GM21515 (cell line): Measurements from ENCODE around the gene TLR8.
"Not testable (repeated sequence)": the region's sequence is repeated elsewhere in the genome, so short reads cannot be mapped to it uniquely, and the experiment has no call there.

Experiments used
- ATAC-seq: cut with Tn5 transposase; IDR thresholded peaks from one replicate; pipeline ENCODE4 v1.9.1; 2021; ENCODE audit not compliant: unreplicated experiment

TLR8 gene

DNA sequence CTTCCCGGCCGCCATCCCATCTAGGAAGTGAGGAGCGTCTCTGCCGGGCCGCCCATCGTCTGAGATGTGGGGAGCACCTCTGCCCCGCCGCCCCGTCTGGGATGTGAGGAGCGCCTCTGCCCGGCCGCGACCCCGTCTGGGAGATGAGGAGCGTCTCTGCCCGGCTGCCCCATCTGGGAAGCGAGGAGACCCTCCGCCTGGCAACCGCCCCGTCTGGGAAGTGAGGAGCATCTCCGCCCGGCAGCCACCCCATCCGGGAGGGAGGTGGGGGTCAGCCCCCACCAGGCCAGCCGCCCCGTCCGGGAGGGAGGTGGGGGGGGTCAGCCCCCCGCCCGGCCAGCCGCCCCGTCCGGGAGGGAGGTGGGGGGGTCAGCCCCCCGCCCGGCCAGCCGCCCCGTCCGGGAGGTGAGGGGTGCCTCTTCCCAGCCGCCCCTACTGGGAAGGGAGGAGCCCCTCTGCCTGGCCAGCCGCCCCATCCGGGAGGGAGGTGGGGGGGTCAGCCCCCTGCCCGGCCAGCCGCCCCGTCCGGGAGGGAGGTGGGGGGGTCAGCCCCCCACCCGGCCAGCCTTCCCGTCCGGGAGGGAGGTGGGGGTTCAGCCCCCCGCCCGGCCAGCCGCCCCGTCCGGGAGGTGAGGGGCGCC lies 56.9 kb downstream of the TLR8 start:
- ATAC-seq = not testable (repeated sequence)

DNA sequence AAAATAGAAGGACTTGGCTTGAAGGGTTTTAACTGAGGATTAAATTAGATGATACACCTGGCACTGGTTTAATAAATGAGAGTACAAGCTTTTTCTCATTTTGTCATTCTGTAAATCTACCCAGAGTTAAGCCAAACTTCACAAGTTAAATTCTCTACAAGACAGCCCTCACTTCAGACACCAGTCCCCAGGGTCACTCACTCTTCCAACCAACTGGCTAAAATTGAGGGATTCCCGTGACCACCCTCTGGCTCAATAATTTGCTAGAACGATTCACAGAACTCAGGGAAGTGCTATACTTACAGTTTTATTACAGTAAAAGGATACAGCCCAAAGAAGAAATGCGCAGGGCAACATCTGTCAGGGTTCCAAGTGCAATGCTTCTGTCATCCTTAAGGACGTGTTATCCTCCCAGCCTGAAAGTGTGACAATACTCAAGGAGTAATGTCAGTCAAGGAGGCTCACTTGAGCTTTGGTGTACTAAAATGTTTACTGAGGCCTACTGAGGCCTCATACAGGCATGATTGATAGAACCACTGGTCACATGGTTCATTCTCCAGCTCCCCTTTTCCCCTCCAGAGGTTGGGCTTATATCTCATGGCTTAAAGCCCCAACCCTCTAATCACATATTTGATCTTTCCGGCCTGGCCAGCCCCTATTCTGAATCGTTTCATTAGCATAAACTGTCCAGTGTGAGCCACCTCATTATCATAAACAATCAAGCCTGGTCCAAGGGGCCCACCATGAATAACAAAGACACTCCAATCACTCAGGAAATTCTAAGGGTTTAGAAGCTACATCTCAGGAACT lies 58.9 kb downstream of the TLR8 start:
- ATAC-seq = no peak

DNA sequence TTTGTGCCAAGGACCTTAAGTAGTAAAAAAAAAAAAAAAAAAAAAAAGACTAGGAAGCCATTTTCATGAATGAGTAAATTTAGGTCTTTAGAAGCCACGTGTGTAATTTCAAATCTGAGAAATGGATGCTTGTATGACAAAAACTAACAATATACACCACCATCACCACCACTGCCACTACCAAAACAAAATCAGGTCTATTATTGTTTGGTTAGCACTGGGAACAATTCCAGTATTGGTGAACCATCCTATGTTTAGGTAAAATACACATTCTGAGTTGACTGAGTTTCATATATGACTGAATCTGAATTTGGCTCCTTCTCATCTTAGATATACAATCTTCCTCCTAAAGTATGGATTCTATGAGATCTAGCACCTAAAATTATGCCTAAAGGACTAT lies 59.7 kb downstream of the TLR8 start:
- ATAC-seq = no peak

- no peak for ATAC-seq
These were observed 61.5 kb downstream of the TLR8 start for GRCh38 chrX:12967711-12968465.

- ATAC-seq = no peak
These were observed 64.3 kb downstream of the TLR8 start for GRCh38 chrX:12970691-12971202.

GRCh38 chrX:12971282-12972003 lies 65.0 kb downstream of the TLR8 start:
- no peak for ATAC-seq

DNA sequence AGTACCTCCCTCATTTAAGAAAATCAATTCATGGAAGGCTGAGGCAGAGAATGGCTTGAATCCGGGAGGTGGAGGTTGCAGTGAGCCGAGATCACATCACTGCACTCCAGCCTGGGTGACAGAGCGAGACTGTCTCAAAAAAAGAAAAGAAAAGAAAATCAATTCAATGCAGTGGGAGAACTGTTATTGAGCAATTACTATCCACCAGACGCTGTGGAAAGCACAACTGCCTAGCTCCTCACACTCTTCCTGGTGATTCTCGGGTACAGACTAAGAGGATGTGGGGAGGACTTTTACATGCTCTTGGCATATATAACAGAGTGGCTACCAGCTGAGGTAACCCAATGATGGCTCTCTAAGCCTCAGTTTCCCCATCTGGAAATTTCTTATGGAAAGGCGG lies 65.8 kb downstream of the TLR8 start:
- no peak for ATAC-seq
